Ishikawa (cell line): ENCODE results near the gene UBE4B.

Source experiments
- CEBPB ChIP-seq: IDR thresholded peaks from 2 replicates; pipeline ENCODE4 v1.6.1; 2012
- CREB1 ChIP-seq: IDR thresholded peaks from 2 replicates; pipeline ENCODE4 v1.6.1; 2012; ENCODE audit warnings: low read depth
- EGR1 ChIP-seq: IDR thresholded peaks from 2 replicates; pipeline ENCODE4 v1.6.1; 2012
- EP300 ChIP-seq: IDR thresholded peaks from 2 replicates; pipeline ENCODE4 v1.6.1; 2012; ENCODE audit warnings: borderline replicate concordance
- FOXM1 ChIP-seq: IDR thresholded peaks from 2 replicates; pipeline ENCODE4 v1.6.1; 2012; ENCODE audit warnings: low read depth, borderline replicate concordance
- NFIC ChIP-seq: IDR thresholded peaks from 2 replicates; pipeline ENCODE4 v1.6.1; 2012
- RAD21 ChIP-seq: IDR thresholded peaks from 2 replicates; pipeline ENCODE4 v1.6.1; 2012; ENCODE audit warnings: low read depth
- REST ChIP-seq: IDR thresholded peaks from 2 replicates; pipeline ENCODE4 v1.6.1; 2012; ENCODE audit warnings: low read depth, mild to moderate bottlenecking
- TAF1 ChIP-seq: IDR thresholded peaks from 2 replicates; pipeline ENCODE4 v1.6.1; 2012; ENCODE audit warnings: low read depth, mild to moderate bottlenecking
- TCF12 ChIP-seq: IDR thresholded peaks from 2 replicates; pipeline ENCODE4 v1.6.1; 2012; ENCODE audit warnings: low read depth
- TEAD4 ChIP-seq: IDR thresholded peaks from 2 replicates; pipeline ENCODE4 v1.6.1; 2012
- YY1 ChIP-seq: IDR thresholded peaks from 2 replicates; pipeline ENCODE4 v1.6.1; 2012; ENCODE audit warnings: low read depth
- ZBTB7A ChIP-seq: IDR thresholded peaks from 2 replicates; pipeline ENCODE4 v1.6.1; 2012; ENCODE audit warnings: low read depth
- TF ChIP-seq, protein P1 (sequence below): IDR thresholded peaks from 2 replicates; pipeline ENCODE4 v1.6.1; 2012
- TF ChIP-seq, protein P2 (sequence below): IDR thresholded peaks from 2 replicates; pipeline ENCODE4 v1.6.1; 2012

Gene UBE4B

GRCh38 chr1:10195570-10195969, 162.8 kb downstream of the UBE4B start:
- TF ChIP-seq TCF12: peak; percentile 31; the same call in 1 of the 2 replicates
- TF ChIP-seq CEBPB: peak; percentile 97
- TF ChIP-seq ZBTB7A: no peak
- no peak for TF ChIP-seq YY1
- no peak for TF ChIP-seq EP300
- TF ChIP-seq TAF1: no peak
- TF ChIP-seq TEAD4: peak; percentile 76

DNA sequence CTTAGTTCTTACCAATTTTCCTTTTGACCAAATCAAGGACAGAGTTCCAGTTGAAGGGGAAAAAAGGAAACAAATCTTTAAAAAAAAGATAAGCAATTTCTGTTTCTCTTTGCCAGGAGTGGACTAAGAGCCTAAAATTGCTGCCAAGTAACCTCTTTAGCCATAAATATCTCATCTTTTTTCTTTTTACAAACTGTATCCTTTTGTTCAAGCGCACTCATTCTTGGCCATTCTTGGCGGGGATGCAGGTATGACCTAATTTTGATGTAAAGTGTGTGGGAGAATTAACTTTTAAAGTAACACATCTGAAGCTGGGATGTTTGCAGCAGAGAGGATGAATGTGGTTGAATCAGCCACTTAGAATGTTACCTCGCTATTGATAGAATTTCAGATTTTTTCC, 164.2 kb downstream of the UBE4B start:
- TF ChIP-seq TCF12 (no peak), NFIC (peak; percentile 88), RAD21 (no peak), CEBPB (0 out of 2 replicates have a peak, but pooled peaks have one; percentile 6), EP300 (peak; percentile 40; the same call in 1 of the 2 replicates), TAF1 (no peak), REST (no peak), EGR1 (no peak), ZBTB7A (no peak), CREB1 (no peak), YY1 (no peak), TEAD4 (peak; percentile 40), FOXM1 (no peak; the same call in 1 of the 2 replicates)
- TF ChIP-seq, protein P1, sequence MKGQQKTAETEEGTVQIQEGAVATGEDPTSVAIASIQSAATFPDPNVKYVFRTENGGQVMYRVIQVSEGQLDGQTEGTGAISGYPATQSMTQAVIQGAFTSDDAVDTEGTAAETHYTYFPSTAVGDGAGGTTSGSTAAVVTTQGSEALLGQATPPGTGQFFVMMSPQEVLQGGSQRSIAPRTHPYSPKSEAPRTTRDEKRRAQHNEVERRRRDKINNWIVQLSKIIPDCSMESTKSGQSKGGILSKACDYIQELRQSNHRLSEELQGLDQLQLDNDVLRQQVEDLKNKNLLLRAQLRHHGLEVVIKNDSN: no peak
- TF ChIP-seq, protein P2, sequence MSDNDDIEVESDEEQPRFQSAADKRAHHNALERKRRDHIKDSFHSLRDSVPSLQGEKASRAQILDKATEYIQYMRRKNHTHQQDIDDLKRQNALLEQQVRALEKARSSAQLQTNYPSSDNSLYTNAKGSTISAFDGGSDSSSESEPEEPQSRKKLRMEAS: no peak

GRCh38 chr1:10200620-10201019, 167.9 kb downstream of the UBE4B start:
- TF ChIP-seq FOXM1 (no peak), ZBTB7A (no peak), CREB1 (no peak), EGR1 (no peak), TCF12 (no peak), EP300 (no peak)

DNA sequence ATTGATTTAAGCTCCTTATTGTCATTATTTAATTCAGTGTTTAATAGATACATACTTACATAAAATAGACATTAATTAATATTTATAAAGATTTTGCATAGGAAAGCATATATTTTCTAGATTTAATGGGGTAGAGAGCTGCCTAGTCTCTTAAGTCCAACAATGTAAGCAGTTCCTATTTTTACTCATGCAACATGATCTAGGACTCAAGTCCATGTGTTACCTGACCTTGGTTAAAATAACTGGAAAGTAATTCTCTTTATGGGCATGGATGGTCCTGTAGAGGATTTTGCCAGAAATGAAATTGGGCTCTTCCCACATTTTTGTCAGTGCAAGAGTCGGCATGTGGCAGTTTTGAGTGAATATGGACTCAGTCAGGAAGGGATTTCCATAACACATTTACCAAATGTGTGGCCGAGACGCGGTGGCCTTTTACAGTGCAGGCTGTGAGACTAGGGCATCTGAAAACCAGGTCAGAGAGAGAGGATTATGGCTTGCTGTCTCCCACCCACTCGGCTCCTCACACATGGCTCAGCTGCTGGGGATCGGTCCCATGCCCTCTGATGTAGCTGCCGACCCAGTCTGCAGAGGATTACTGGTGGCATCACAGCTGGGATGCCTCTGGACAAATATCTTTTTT, 171.4 kb downstream of the UBE4B start:
- no peak for TF ChIP-seq RAD21
- TF ChIP-seq CREB1: no peak
- no peak for TF ChIP-seq EGR1
- no peak for TF ChIP-seq TCF12
- no peak for TF ChIP-seq CEBPB
- TF ChIP-seq TAF1: no peak
- no peak for TF ChIP-seq NFIC
- TF ChIP-seq, protein P2: no peak
- TF ChIP-seq, protein P1: no peak
- TF ChIP-seq FOXM1: no peak
- no peak for TF ChIP-seq YY1
- TF ChIP-seq TEAD4: no peak
- TF ChIP-seq REST: no peak
- no peak for TF ChIP-seq EP300
- TF ChIP-seq ZBTB7A: no peak

GRCh38 chr1:10207810-10208209, 175.1 kb downstream of the UBE4B start:
- TF ChIP-seq EP300 (no peak), TEAD4 (no peak), REST (no peak), ZBTB7A (no peak)
- TF ChIP-seq, protein P1: no peak
- TF ChIP-seq, protein P2: no peak
